Measurements from ENCODE around the gene ITSN2. TPM values are rescaled to one million over a fixed set of nuclear protein-coding genes. Genes with fewer than 3 reads are reported as not detected.

The ITSN2 gene
- total and polyA plus RNA-seq, 11 donors: 19.3 to 55.0 (median 37.4) TPM

- intact Hi-C loops (cut with DNase I): loop anchor here in 4 of 10 donors (10.0 kb wide), 3 partner anchors 111 to 561 kb away; no protein-coding TSS in a partner anchor
- TF ChIP-seq POLR2A (IDR thresholded peaks at IDR 0.05) (no peak), CTCF (IDR thresholded peaks at IDR 0.05) (no peak)
- Histone ChIP-seq H3K9me3 (no peaks in the 10 kb centered on the region), H3K4me1 (peaks cover 0 to 5% (median 0%) of the 10 kb centered on the region in 12 donors), H3K27me3 (no peaks in the 10 kb centered on the region), H3K4me3 (no peak overlapping the region), H3K27ac (no peak overlapping the region), H3K36me3 (no peaks in the 10 kb centered on the region)
- ATAC-seq (no peak), DNase-seq (no peak)
- 90 to 96% (median 91%) methylated on average over 2 of the region's 2 CpGs for WGBS, 4 donors
Measured at GRCh38 chr2:24385366-24385765, 25.0 kb upstream of the ITSN2 start.

GRCh38 chr2:24382363-24383073 lies 22.2 kb upstream of the ITSN2 start:
- Histone ChIP-seq H3K9me3 (no peaks in the 10 kb centered on the region), H3K27ac (no peak overlapping the region), H3K4me3 (no peak overlapping the region), H3K27me3 (no peaks in the 10 kb centered on the region), H3K36me3 (no peaks in the 10 kb centered on the region), H3K4me1 (peaks cover 0 to 5% (median 0%) of the 10 kb centered on the region in 12 donors)
- intact Hi-C loops (cut with DNase I): loop anchor here (1.0 to 10.0 kb wide), 9 partner anchors 70 to 558 kb away; no protein-coding TSS in a partner anchor
- no peak for TF ChIP-seq POLR2A (IDR thresholded peaks at IDR 0.05)
- peak; percentile 68 to 82 (median 79) for TF ChIP-seq CTCF (IDR thresholded peaks at IDR 0.05)
- ATAC-seq (peak in 3 of 4 donors; percentile 89 to 90 (median 89)), DNase-seq (peak in 3 of 5 donors; percentile 46 to 58 (median 47))
- 27 to 38% (median 29%) methylated on average over 10 of the region's 10 CpGs for WGBS, 4 donors

GRCh38 chr2:24380820-24381219 lies 20.5 kb upstream of the ITSN2 start:
- Histone ChIP-seq H3K36me3 (no peaks in the 10 kb centered on the region), H3K9me3 (no peaks in the 10 kb centered on the region), H3K4me3 (no peak overlapping the region), H3K27me3 (no peaks in the 10 kb centered on the region), H3K4me1 (peaks cover 0 to 5% (median 0%) of the 10 kb centered on the region in 12 donors), H3K27ac (no peak overlapping the region)
- 71 to 91% (median 90%) methylated on average over 2 of the region's 2 CpGs for WGBS, 4 donors
- TF ChIP-seq POLR2A (IDR thresholded peaks at IDR 0.05) (no peak), CTCF (IDR thresholded peaks at IDR 0.05) (no peak)
- ATAC-seq (peak in 1 of 4 donors; percentile 55), DNase-seq (no peak)
- intact Hi-C loops (cut with DNase I): loop anchor here in 9 of 10 donors (5.0 to 10.0 kb wide), 7 partner anchors 69 to 556 kb away; no protein-coding TSS in a partner anchor

GRCh38 chr2:24375349-24376087 lies 15.2 kb upstream of the ITSN2 start:
- intact Hi-C loops (cut with DNase I): no loop called here
- Histone ChIP-seq H3K4me1 (no peaks in the 10 kb centered on the region), H3K9me3 (no peaks in the 10 kb centered on the region), H3K36me3 (no peaks in the 10 kb centered on the region), H3K27ac (no peak overlapping the region), H3K27me3 (no peaks in the 10 kb centered on the region), H3K4me3 (no peak overlapping the region)
- WGBS, 4 donors: 59 to 73% (median 66%) methylated on average over 8 of the region's 8 CpGs
- DNase-seq (no peak), ATAC-seq (peak in 2 of 4 donors; percentile 20 to 46)
- TF ChIP-seq CTCF (IDR thresholded peaks at IDR 0.05) (no peak), POLR2A (IDR thresholded peaks at IDR 0.05) (no peak)
